Lower lobe of right lung (tissue), 2 donors: ENCODE data around the gene TTYH2. TPM values are rescaled to one million over a fixed set of nuclear protein-coding genes. Genes with fewer than 3 reads are reported as not detected.

Experiments
- ATAC-seq, 2 donors: fragments of 200-7000 bp; cut with Tn5 transposase; one replicate each; pipeline ENCODE4 v1.9.1; 2020 to 2022; ENCODE audit warnings: mild to moderate bottlenecking in 2 of 2, moderate library complexity in 2 of 2
- DNase-seq: peaks from one replicate; pipeline ENCODE4 v3.0.0-alpha.2; 2020
- H3K27ac ChIP-seq: fragments of 200-600 bp; one replicate; pipeline ENCODE4 v1.8.0; 2022
- H3K27me3 ChIP-seq: fragments of 200-600 bp; one replicate; pipeline ENCODE4 v1.8.0; 2022; ENCODE audit warnings: low read depth
- H3K36me3 ChIP-seq: fragments of 200-600 bp; one replicate; pipeline ENCODE4 v1.8.0; 2022; ENCODE audit warnings: mild to moderate bottlenecking
- H3K4me1 ChIP-seq: fragments of 200-600 bp; one replicate; pipeline ENCODE4 v1.8.0; 2022
- H3K4me3 ChIP-seq: fragments of 200-600 bp; one replicate; pipeline ENCODE4 v1.8.0; 2022; ENCODE audit warnings: mild to moderate bottlenecking
- H3K9me3 ChIP-seq: fragments of 200-600 bp; one replicate; pipeline ENCODE4 v1.8.0; 2022
- intact Hi-C: fragments of 100-400 bp; cut with DNase I; formaldehyde crosslinking; loops from one replicate; pipeline ENCODE4 v1.11.0; 2022
- total RNA-seq: library from RNA; stranded (reverse); fragmentation: NEBNext Ultra II Directional; extraction: Animal tissue kit (Norgen Biotek cat#: 25700); gene quantifications from one replicate; pipeline ENCODE4 v1.2.1, GENCODE V29; 2021
- TF ChIP-seq, protein P1 (sequence below): fragments of 200-600 bp; IDR thresholded peaks from one replicate; pipeline ENCODE4 v1.8.0; 2022; ENCODE audit warnings: antibody characterized with exemption, mild to moderate bottlenecking
- donor health status: DM: no; HTN: yes; CAD: no; lungs with severe emphysema.

Gene TTYH2
- total RNA-seq, 1 donor from 2014 or later, result 7.7 TPM

GRCh38 chr17:74172700-74173099 is 40.7 kb upstream of the TTYH2 start:
- no peak for DNase-seq
- Histone ChIP-seq H3K27me3 (peaks cover 22% of the 10 kb centered on the region), H3K4me1 (no peaks in the 10 kb centered on the region), H3K4me3 (no peak overlapping the region), H3K27ac (no peak overlapping the region), H3K36me3 (no peaks in the 10 kb centered on the region), H3K9me3 (no peaks in the 10 kb centered on the region)
- intact Hi-C loops, result no loop called here
- TF ChIP-seq, protein P1, sequence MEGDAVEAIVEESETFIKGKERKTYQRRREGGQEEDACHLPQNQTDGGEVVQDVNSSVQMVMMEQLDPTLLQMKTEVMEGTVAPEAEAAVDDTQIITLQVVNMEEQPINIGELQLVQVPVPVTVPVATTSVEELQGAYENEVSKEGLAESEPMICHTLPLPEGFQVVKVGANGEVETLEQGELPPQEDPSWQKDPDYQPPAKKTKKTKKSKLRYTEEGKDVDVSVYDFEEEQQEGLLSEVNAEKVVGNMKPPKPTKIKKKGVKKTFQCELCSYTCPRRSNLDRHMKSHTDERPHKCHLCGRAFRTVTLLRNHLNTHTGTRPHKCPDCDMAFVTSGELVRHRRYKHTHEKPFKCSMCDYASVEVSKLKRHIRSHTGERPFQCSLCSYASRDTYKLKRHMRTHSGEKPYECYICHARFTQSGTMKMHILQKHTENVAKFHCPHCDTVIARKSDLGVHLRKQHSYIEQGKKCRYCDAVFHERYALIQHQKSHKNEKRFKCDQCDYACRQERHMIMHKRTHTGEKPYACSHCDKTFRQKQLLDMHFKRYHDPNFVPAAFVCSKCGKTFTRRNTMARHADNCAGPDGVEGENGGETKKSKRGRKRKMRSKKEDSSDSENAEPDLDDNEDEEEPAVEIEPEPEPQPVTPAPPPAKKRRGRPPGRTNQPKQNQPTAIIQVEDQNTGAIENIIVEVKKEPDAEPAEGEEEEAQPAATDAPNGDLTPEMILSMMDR, result no peak
- no peak for ATAC-seq

DNA sequence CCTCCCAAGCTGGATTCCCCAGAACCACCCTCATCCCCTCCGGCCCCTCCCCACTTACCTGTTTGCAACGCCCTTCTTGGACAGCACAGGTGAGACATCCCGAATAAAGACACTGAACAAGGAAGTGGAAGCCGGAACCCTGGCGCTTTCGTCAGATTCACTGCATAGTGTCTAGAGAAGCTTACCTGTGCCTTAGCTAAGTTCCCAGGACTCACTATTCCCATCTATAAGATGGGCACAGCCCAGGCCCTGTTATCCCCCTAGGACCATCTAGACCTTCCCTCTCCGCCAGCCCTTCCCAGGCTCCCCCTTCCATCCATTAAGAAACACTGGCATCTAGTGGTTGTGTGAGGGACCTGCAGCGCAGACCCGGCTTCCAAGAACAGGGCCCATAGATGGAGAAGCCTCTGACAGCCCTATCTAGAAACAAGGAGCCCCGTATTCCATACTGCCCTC is 36.8 kb upstream of the TTYH2 start:
- H3K27me3 ChIP-seq, result peaks cover 42% of the 10 kb centered on the region
- no peaks in the 10 kb centered on the region for H3K36me3 ChIP-seq
- intact Hi-C loops, result no loop called here

GRCh38 chr17:74177018-74177450 is 36.3 kb upstream of the TTYH2 start:
- ATAC-seq (peak in 1 of 2 donors; percentile 18), DNase-seq (no peak)
- Histone ChIP-seq H3K27me3 (peaks cover 42% of the 10 kb centered on the region), H3K36me3 (no peaks in the 10 kb centered on the region), H3K9me3 (no peaks in the 10 kb centered on the region), H3K4me3 (no peak overlapping the region), H3K27ac (no peak overlapping the region), H3K4me1 (no peaks in the 10 kb centered on the region)
- TF ChIP-seq, protein P1, result no peak
- intact Hi-C loops, result no loop called here

More for the DNA sequence above, 36.8 kb upstream of the TTYH2 start:
- DNase-seq, result peak; percentile 58
- Histone ChIP-seq H3K27ac (no peak overlapping the region), H3K4me3 (no peak overlapping the region), H3K4me1 (no peaks in the 10 kb centered on the region), H3K9me3 (no peaks in the 10 kb centered on the region)
- TF ChIP-seq, protein P1, result peak; percentile 76
- peak; percentile 74 to 83 for ATAC-seq

DNA sequence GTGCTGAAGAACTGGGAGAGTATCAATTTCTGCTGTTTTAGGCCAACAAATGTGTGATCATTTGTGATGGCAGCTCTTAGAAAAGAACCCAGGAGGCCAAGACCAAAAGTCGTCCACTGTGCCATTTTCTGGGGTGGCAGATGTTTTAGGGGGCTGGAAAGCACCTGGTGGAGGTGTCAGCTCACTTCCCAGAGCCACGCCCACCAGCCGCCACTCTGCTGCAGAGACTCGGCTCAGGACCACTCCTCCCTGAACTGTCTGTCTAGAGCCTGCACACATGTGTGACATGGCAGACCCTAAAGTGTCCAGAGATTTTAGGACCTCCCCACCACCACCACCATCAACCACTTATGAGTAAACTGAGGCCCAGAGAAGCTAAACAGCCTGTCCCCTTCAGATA is 33.8 kb upstream of the TTYH2 start:
- H3K4me1 ChIP-seq, result no peaks in the 10 kb centered on the region
- intact Hi-C loops, result no loop called here
- TF ChIP-seq, protein P1, result no peak
- H3K36me3 ChIP-seq, result no peaks in the 10 kb centered on the region
- peaks cover 38% of the 10 kb centered on the region for H3K27me3 ChIP-seq
- no peak overlapping the region for H3K4me3 ChIP-seq
- ATAC-seq, result no peak
- no peaks in the 10 kb centered on the region for H3K9me3 ChIP-seq
- H3K27ac ChIP-seq, result no peak overlapping the region
- DNase-seq, result no peak

GRCh38 chr17:74180336-74180735 is 33.0 kb upstream of the TTYH2 start:
- ATAC-seq (no peak), DNase-seq (peak; percentile 10)
- no peak overlapping the region for H3K27ac ChIP-seq
- H3K27me3 ChIP-seq, result peaks cover 32% of the 10 kb centered on the region
- no peaks in the 10 kb centered on the region for H3K36me3 ChIP-seq
- no peaks in the 10 kb centered on the region for H3K9me3 ChIP-seq
- no peak overlapping the region for H3K4me3 ChIP-seq
- TF ChIP-seq, protein P1, result no peak
- no peaks in the 10 kb centered on the region for H3K4me1 ChIP-seq
- intact Hi-C loops, result no loop called here

- H3K27me3 ChIP-seq, result peaks cover 22% of the 10 kb centered on the region
- TF ChIP-seq, protein P1, result no peak
- intact Hi-C loops, result no loop called here
- H3K4me3 ChIP-seq, result no peak overlapping the region
- no peaks in the 10 kb centered on the region for H3K9me3 ChIP-seq
- no peaks in the 10 kb centered on the region for H3K4me1 ChIP-seq
- ATAC-seq, result no peak
- no peaks in the 10 kb centered on the region for H3K36me3 ChIP-seq
- peak; percentile 15 for DNase-seq
- H3K27ac ChIP-seq, result no peak overlapping the region
Observed at GRCh38 chr17:74181341-74181740, 32.0 kb upstream of the TTYH2 start.
